OCI-M1 (cell line): ENCODE measurements around the gene DPP4.
"Not testable (repeated sequence)": the region's sequence is repeated elsewhere in the genome, so short reads cannot be mapped to it uniquely, and the experiment has no call there.

Experiments
- DNase-seq: peaks from one replicate; lab custom pipeline; 2025; lab: John Stamatoyannopoulos, UW

Gene DPP4

GRCh38 chr2:162058973-162059668 lies 14.9 kb downstream of the DPP4 start:
- peak; percentile 23 for DNase-seq

DNA sequence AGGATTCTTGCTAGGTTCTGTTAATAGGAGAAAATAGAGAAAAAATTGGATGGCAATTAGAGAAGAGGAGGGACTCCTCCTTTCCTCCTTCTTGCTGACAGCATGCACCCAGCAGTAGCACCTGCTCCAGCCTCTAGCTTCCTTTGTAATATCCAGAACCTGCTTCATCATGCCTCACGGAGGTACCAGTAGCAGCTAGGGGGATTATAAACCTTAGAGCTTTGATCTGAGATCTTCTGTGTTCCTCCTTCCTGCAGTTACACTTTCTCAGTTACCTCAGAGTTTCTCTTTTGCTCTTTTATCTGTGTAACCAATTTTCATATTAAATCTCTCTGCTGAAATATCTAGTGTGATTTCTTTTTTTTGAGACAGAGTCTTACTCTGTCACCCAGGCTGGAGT lies 16.6 kb downstream of the DPP4 start:
- DNase-seq = no peak

DNA sequence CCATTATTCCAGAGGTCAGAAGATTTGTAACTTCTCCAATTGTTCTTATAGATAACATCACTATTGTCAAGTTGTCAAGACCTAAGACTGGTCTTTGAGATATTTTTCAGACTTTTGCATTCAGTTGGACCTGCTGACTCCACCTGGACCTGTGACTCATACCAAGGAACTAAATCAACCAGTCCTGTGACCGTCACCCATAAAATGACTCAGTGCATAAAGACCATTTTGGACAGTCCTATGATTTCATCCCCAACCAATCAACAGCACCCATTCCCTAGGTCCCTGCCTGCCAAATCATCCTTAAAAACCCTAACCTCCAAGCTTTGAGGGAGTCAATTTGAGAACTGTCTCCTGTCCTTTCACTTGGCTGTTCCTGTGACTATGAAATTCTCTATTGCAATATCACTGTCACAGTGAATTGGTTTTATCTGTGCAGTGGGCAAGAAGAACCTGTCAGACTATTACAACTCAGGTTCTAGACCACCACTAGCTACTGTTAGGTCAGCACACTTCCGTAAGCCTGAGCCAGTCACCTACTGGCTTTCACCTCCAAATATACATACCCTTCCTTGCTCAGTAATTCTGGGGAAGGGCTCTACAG lies 17.1 kb downstream of the DPP4 start:
- DNase-seq = no peak

DNA sequence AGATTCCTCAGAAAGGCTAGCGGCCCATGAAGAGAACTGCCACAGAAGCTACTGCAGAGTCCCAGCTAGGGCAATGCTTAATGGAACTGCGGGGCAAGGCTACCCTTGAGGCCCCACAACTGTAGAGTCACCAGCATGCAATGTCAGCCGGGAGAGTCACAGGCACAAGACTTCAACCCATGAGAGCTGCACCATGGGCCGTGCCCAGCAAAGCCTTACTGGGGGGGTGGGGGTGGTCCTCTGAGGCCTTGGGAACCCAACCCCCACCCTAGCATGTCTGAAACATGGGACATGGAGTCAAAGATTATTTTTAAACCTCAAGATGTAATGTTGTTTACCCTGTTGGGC lies 20.2 kb downstream of the DPP4 start:
- DNase-seq = no peak

GRCh38 chr2:162053066-162053807 lies 20.8 kb downstream of the DPP4 start:
- DNase-seq = no peak

GRCh38 chr2:162050513-162050961 lies 23.5 kb downstream of the DPP4 start:
- no peak for DNase-seq

DNA sequence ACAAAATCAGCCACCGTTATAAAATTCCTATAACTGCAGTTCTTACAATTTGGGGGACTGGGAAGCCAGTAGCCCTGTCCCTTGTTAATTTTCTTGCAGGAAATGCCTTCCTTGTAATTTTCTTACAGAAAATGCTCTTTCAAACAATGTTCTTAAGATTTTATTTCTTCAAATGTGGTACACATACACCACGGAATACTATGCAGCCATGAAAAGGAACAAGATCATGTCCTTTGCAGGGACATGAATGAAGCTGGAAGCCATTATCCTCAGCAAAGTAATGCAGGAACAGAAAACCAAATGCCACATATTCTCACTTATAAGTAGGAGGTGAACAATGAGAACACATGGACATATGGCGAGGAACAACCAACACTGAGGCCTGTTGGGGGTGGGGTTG lies 24.9 kb downstream of the DPP4 start:
- not testable (repeated sequence) for DNase-seq

GRCh38 chr2:162044586-162044985 lies 29.4 kb downstream of the DPP4 start:
- DNase-seq = no peak

GRCh38 chr2:162043132-162043531 lies 30.9 kb downstream of the DPP4 start:
- DNase-seq = no peak

GRCh38 chr2:162041485-162041884 lies 32.5 kb downstream of the DPP4 start:
- no peak for DNase-seq

DNA sequence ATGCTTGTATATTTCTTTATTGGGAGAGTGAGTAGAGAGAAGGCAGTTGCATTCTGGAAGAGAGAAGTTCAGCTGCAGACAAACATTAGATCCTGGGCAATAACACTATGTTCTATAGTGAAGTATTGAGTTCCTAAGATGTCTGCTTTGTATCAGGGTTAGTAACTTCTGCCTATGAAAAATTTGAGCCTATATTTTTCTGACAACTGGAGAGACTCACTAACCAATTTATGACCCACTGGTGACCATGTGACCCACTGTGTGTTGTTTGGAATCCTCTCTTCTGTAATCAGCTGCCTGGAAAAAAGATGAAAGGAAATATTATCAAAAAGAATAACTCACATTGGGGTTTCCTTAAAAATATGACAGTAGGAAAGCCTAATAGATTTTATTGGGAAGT lies 35.3 kb downstream of the DPP4 start:
- no peak for DNase-seq

GRCh38 chr2:162037886-162038285 lies 36.1 kb downstream of the DPP4 start:
- DNase-seq = no peak

- no peak for DNase-seq
Measured at GRCh38 chr2:162037028-162037795, 36.8 kb downstream of the DPP4 start.

DNA sequence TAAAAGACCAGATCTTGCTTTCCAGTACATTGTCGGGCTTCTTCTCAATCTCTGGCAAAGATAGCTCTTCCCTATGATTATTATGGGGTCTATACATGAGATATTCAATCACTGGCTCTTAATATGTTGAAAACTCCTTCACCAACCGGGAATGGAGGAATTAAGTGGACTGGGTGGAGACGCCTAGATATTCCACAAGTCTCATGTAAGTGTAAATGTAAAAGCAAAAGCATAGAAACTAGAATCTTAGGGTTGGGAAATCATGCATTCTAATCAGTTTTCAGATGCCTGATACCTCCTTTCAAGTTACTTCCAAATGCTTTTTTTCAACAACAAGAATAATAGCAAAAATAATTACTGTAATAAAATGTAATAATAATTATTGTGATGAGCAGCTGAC lies 38.0 kb downstream of the DPP4 start:
- DNase-seq = no peak

- no peak for DNase-seq
Measured at GRCh38 chr2:162030363-162031190, 43.4 kb downstream of the DPP4 start.

DNA sequence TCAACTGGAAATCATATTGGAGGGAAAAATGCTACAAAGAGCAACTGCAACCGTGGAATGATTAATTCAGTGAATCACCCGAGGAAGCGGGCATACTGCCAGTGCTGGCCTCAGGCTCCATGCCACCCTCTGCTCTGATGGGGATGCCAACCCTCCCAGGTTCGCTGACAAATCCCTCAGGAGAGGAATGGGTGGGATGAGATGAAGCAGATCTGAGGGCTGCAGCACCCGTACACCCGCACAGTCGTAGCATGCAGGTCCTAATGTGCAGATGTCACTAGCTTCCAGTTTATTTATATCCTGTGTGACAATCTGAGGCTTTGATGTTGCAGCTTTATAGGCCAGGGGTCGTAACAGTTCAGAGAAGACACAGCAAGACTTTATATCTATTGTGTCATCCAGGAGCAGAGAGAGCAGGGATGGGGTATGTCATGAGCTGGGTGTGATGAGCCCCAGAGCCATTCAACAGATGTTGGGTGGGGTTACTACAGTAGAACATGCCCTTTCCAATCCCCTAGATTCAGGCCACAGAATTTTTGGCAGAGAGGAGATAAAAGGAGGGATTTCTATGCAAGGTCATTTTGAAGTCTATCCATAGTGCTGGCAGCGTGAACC lies 44.6 kb downstream of the DPP4 start:
- no peak for DNase-seq

GRCh38 chr2:162028511-162028910 lies 45.5 kb downstream of the DPP4 start:
- no peak for DNase-seq

- no peak for DNase-seq
Measured at GRCh38 chr2:162025121-162025911, 48.7 kb downstream of the DPP4 start.

DNA sequence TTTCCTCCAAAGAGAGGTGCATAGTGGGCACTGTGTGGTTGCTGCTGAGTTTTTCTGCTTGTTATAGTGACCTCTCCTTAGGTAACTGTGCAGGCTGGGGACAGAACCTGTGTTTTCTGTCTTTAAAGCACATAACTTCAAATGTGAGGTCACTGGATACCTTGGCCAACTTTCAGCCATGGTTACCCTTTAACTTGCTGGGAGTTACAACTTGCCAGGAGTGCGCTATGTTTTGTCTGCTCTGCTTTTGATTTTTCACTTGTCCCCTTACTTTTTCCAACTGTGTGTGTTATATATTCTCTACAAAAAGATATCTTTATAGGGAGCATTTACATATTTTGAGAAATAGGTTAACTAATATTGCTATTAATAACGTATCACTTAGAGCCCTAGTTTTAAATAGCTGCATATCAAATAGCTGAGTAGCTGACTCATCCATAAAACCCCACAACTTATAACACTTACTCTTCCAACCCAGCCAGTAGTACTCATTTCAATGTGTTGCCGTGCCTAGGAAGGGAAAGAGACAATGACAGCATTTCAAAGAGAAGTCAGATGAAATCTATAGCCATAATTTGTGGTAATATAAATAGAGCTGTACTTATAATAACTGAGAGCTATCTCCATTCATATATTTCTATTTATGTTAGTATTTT lies 51.6 kb downstream of the DPP4 start:
- DNase-seq = no peak

GRCh38 chr2:162021516-162022058 lies 52.4 kb downstream of the DPP4 start:
- no peak for DNase-seq
